ENCODE data around the gene SNRNP70. TPM values are rescaled to one million over a fixed set of nuclear protein-coding genes. Genes with fewer than 3 reads are reported as not detected.
"Not testable (repeated sequence)": the region's sequence is repeated elsewhere in the genome, so short reads cannot be mapped to it uniquely, and the experiment has no call there.

Gene SNRNP70
- total RNA-seq, 2 experiments from 2014 or later, result 234 to 249 TPM

GRCh38 chr19:49071860-49072547 lies 13.2 kb upstream of the SNRNP70 start:
- peaks cover 6% of the 10 kb centered on the region for H3K9me3 Mint-ChIP-seq
- H3K36me3 Mint-ChIP-seq (ENCODE audit: low read depth), result peaks cover 7% of the 10 kb centered on the region
- no peak overlapping the region for H3K27ac Mint-ChIP-seq
- ChIA-PET CTCF (interaction anchor here (0.6 kb wide), 1 partner anchor 186 kb away, joined by 6 read pairs; no protein-coding TSS in a partner anchor), POLR2A (no interaction called here)
- peaks cover 11% of the 10 kb centered on the region for H3K4me1 Mint-ChIP-seq
- no peak overlapping the region for H3K4me3 Mint-ChIP-seq
- DNase-seq, result no peak
- peaks cover 54% of the 10 kb centered on the region for H3K27me3 Mint-ChIP-seq

DNA sequence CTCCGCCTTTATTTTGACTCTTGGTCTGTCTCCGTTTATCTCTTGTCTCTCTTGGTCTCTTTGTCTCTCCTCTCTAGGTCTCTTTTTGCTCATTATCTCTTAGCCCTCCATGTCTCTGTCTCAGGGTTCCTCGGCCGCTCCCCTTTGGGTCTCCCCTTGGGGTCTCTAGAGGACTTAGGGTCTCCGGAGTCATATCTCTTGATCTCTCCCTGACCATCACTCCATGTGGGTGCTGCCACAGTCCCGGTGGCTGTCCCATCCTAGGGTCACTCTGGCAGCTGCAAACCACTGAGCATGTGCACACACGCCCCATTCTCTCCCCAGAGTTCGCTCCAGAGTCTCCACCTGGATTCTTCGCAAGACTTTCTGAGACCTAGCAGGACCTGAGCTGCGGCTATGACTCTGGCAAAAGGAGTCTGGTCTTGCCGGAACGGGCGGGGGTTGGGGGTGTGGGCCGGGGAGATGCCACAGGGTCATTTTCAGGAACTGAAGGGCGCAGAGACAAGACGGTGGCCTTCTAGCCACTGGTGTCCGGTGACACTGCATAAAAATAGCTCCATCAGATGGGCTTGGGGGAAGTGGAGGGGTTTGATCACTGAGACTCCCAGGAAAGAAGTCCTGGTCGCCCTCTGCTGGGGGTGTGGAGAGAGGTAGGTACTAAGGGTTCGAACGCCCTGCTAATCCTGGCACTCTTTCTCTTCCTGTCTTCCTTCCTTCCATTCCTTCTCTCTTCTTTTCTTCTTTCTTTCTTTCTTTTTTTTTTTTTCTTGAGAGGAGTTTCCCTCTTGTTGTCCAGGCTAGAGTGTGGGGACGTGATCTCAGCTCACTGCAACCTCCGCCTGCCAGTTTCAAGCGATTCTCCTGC lies 11.5 kb upstream of the SNRNP70 start:
- peaks cover 6% of the 10 kb centered on the region for H3K9me3 Mint-ChIP-seq
- H3K4me3 Mint-ChIP-seq, result no peak overlapping the region
- POLR2A ChIA-PET, result no interaction called here
- H3K4me1 Mint-ChIP-seq, result peaks cover 11% of the 10 kb centered on the region
- CTCF ChIA-PET, result interaction anchor here (1.0 to 2.3 kb wide), 3 partner anchors 24 to 125 kb away, joined by 3 to 7 read pairs (median 3); partner anchors contain the start of genes GYS1 and RUVBL2
- DNase-seq, result no peak
- peaks cover 43% of the 10 kb centered on the region for H3K27me3 Mint-ChIP-seq
- no peak overlapping the region for H3K27ac Mint-ChIP-seq
- peaks cover 7% of the 10 kb centered on the region for H3K36me3 Mint-ChIP-seq (ENCODE audit: low read depth)

DNA sequence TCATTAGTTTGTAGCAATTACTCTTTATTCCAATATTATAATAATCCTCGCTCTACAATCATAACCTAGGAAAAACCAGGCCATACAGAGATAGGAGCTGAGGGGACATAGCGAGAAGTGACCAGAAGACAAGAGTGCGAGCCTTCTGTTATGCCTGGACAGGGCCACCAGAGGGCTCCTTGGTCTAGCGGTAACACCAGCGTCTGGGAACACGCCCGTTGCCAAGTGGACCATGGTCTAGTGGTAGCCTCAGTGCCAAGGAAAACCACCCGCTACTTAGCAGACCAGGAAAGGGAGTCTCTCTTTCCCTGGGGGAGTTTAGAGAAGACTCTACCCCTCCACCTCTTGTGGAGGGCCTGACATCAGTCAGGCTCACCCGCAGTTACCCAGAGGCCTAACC lies 10.4 kb upstream of the SNRNP70 start:
- peaks cover 34% of the 10 kb centered on the region for H3K27me3 Mint-ChIP-seq
- H3K4me3 Mint-ChIP-seq; H3K36me3 Mint-ChIP-seq (ENCODE audit: low read depth); DNase-seq; H3K27ac Mint-ChIP-seq; POLR2A ChIA-PET; H3K9me3 Mint-ChIP-seq: not testable (repeated sequence)
- CTCF ChIA-PET, result interaction anchor here (0.7 to 2.3 kb wide), 3 partner anchors 23 to 867 kb away, joined by 3 to 7 read pairs (median 3); no protein-coding TSS in a partner anchor
- H3K4me1 Mint-ChIP-seq, result peaks cover 11% of the 10 kb centered on the region

DNA sequence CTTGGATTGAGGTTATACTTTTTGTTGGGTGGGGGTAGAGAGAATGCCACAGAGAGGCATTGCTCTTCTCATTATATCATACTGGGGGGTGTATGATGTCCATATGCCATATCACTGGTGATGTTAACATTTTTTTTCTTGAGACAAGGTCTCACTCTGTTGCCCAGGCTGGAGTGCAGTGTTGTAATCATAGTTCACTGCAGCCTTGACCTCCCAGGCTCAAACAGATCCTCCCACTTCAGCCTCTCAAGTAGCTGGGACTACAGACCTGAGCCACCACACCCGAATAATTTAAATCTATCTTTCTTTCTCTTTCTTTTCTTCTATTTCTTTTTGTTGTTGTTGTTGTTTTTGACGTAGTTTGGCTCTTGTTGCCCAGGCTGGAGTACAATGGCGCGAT lies 4.9 kb upstream of the SNRNP70 start:
- no peak overlapping the region for H3K4me3 Mint-ChIP-seq
- DNase-seq, result no peak
- no peaks in the 10 kb centered on the region for H3K36me3 Mint-ChIP-seq (ENCODE audit: low read depth)
- no peak overlapping the region for H3K27ac Mint-ChIP-seq
- POLR2A ChIA-PET, result no interaction called here
- CTCF ChIA-PET, result interaction anchor here (1.6 kb wide), 1 partner anchor 18 kb away, joined by 6 read pairs; no protein-coding TSS in a partner anchor
- no peaks in the 10 kb centered on the region for H3K9me3 Mint-ChIP-seq
- peaks cover 1% of the 10 kb centered on the region for H3K27me3 Mint-ChIP-seq
- H3K4me1 Mint-ChIP-seq, result peaks cover 11% of the 10 kb centered on the region

GRCh38 chr19:49081273-49081672 lies 4.0 kb upstream of the SNRNP70 start:
- Mint-ChIP-seq H3K27me3 (peaks cover 1% of the 10 kb centered on the region), H3K36me3 (ENCODE audit: low read depth) (peaks cover 5% of the 10 kb centered on the region), H3K4me1 (peaks cover 15% of the 10 kb centered on the region), H3K9me3 (no peaks in the 10 kb centered on the region), H3K4me3 (no peak overlapping the region), H3K27ac (no peak overlapping the region)
- DNase-seq, result no peak
- ChIA-PET CTCF (no interaction called here), POLR2A (no interaction called here)

DNA sequence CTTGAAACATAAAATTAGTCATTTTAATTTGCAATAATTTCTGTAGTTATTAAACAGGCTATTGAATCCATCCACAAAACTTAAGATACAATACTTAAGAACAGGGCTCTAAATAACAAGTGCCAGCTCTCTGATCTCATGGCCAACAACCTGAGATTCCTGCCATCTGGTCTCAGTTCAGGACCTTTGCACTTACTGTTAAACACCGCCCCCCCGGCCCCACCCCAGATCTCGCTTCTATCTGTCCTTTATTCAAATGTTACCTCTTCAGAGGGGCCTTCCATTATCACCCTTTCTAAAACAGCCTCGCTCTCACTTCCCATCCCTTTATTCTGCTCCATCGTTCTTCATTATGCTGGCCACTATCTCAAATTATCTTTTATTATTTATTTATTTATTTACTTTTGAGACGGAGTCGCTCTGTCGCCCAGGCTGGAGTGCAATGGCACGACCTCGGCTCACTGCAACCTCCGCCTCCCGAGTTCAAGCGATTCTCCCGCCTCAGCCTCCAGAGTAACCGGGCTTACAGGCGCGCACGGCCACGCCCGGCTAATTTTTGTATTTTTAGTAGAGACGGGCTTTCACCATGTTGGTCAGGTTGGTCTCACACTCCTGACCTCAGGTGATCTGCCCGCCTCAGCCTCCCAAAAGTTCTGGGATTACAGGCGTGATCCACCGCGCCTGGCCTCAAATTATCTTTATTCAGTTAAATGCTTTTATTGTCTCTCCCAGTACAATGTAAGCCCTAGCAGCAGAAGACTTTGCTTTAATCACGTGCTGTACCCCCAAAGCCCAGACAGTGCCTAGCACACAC lies 838 bp upstream of the SNRNP70 start:
- Mint-ChIP-seq H3K36me3 (ENCODE audit: low read depth) (peaks cover 29% of the 10 kb centered on the region), H3K9me3 (no peaks in the 10 kb centered on the region), H3K27ac (peak overlapping the region; percentile 94), H3K4me3 (peak overlapping the region; percentile 95), H3K27me3 (peaks cover 1% of the 10 kb centered on the region), H3K4me1 (peaks cover 31% of the 10 kb centered on the region)
- no peak for DNase-seq
- ChIA-PET CTCF (interaction anchor here (2.0 kb wide), 1 partner anchor 91 kb away, joined by 4 read pairs; the partner anchor contains the start of gene RUVBL2), POLR2A (no interaction called here)

DNA sequence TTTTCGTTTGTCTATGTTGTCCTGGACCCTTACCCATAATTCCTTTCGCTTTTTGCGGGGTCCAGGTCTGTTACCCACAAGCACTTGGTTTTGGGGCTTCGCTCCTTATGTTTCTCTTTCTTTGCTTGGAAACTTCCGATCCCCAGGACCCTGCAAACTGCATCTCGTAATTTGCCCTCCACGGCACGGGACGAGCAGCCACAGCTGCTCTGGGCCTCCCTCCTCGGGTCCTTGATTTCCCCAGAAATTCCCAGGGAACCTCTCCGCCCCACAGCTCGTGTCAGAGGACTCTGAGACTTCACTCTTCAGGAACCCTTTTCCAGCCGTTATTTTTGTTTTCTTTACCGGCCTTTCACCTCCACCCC lies 599 bp downstream of the SNRNP70 start:
- Mint-ChIP-seq H3K4me3 (peak overlapping the region; percentile 95), H3K9me3 (no peaks in the 10 kb centered on the region), H3K36me3 (ENCODE audit: low read depth) (peaks cover 36% of the 10 kb centered on the region), H3K27ac (peak overlapping the region; percentile 94), H3K27me3 (peaks cover 1% of the 10 kb centered on the region), H3K4me1 (peaks cover 32% of the 10 kb centered on the region)
- DNase-seq, result no peak
- ChIA-PET CTCF (no interaction called here), POLR2A (no interaction called here)

GRCh38 chr19:49086296-49086695 lies 1.0 kb downstream of the SNRNP70 start:
- peaks cover 1% of the 10 kb centered on the region for H3K27me3 Mint-ChIP-seq
- H3K4me1 Mint-ChIP-seq, result peaks cover 32% of the 10 kb centered on the region
- DNase-seq, result no peak
- ChIA-PET POLR2A (no interaction called here), CTCF (no interaction called here)
- H3K4me3 Mint-ChIP-seq, result peak overlapping the region; percentile 95
- H3K36me3 Mint-ChIP-seq (ENCODE audit: low read depth), result peaks cover 39% of the 10 kb centered on the region
- peak overlapping the region; percentile 94 for H3K27ac Mint-ChIP-seq
- no peaks in the 10 kb centered on the region for H3K9me3 Mint-ChIP-seq

DNA sequence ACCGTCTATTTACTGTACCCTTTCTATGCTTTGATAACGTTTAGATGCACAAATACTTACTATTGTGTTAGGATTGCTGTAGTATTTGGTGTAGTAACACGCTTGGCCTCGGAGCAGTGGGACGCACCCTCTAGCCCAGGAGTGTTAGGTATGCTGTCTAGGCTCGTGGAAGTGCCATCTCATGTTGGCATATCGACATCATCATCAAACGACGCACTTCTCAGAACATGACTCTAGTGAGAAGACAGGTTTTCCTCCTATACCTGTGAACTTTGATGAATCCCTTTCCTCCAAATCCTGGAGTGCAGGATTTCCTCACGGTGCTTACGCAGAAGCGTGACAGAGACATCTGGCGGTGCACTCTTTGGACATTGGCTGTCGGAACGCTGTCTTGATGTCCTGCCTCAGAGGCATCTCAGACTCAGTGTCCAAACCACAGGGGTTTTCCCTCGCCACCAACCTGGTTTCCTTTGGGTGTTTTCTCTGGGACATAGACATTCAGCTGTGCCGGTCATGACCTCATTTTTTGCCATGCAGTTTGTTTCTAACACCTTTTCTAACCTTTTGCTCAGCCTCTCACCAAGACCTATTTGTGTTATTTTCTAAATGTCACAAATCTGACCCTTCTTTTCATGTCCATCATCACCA lies 6.3 kb downstream of the SNRNP70 start:
- DNase-seq, result no peak
- POLR2A ChIA-PET, result no interaction called here

DNA sequence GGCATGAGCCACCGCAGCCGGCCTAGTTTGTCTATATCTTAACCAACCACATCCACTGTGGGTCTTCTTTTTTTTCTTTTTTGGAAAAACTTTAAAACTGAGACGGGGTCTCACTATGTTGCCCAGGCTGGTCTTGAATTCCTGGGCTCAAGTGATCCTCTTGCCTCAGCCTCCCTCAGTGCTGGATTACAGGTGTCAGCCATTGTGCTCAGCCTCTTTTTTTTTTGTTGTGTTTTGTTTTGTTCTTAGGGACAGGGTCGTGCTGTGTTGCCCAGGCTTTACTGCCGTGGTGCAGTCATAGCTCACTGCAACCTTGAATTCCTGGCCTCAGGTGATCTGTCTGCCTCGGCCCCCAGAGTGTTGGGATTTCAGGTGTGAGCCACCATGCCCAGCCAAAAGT lies 7.4 kb downstream of the SNRNP70 start:
- H3K4me3 Mint-ChIP-seq, result no peak overlapping the region
- no peaks in the 10 kb centered on the region for H3K9me3 Mint-ChIP-seq
- H3K4me1 Mint-ChIP-seq, result peaks cover 26% of the 10 kb centered on the region
- DNase-seq, result no peak
- no peaks in the 10 kb centered on the region for H3K27me3 Mint-ChIP-seq
- H3K36me3 Mint-ChIP-seq (ENCODE audit: low read depth), result peaks cover 47% of the 10 kb centered on the region
- H3K27ac Mint-ChIP-seq, result no peak overlapping the region
- ChIA-PET CTCF (interaction anchor here (0.7 to 0.9 kb wide), 2 partner anchors 14 to 103 kb away, joined by 3 to 5 read pairs; no protein-coding TSS in a partner anchor), POLR2A (no interaction called here)

More for the DNA sequence above, 6.3 kb downstream of the SNRNP70 start:
- Mint-ChIP-seq H3K4me1 (peaks cover 23% of the 10 kb centered on the region), H3K27ac (no peak overlapping the region), H3K4me3 (no peak overlapping the region), H3K36me3 (ENCODE audit: low read depth) (peaks cover 51% of the 10 kb centered on the region), H3K9me3 (no peaks in the 10 kb centered on the region), H3K27me3 (no peaks in the 10 kb centered on the region)
- CTCF ChIA-PET, result interaction anchor here (0.9 kb wide), 1 partner anchor 15 kb away, joined by 5 read pairs; no protein-coding TSS in a partner anchor

- H3K4me3 Mint-ChIP-seq, result no peak overlapping the region
- H3K27ac Mint-ChIP-seq, result no peak overlapping the region
- peaks cover 50% of the 10 kb centered on the region for H3K36me3 Mint-ChIP-seq (ENCODE audit: low read depth)
- no peaks in the 10 kb centered on the region for H3K9me3 Mint-ChIP-seq
- peaks cover 27% of the 10 kb centered on the region for H3K4me1 Mint-ChIP-seq
- ChIA-PET POLR2A (no interaction called here), CTCF (interaction anchor here (0.6 to 1.7 kb wide), 4 partner anchors 11 to 311 kb away, joined by 3 read pairs; no protein-coding TSS in a partner anchor)
- no peaks in the 10 kb centered on the region for H3K27me3 Mint-ChIP-seq
- no peak for DNase-seq
Measured at GRCh38 chr19:49094505-49095482, 9.5 kb downstream of the SNRNP70 start.
